ENCODE measurements around the gene LRRC75B.
"Not testable (repeated sequence)": the region's sequence is repeated elsewhere in the genome, so short reads cannot be mapped to it uniquely, and the experiment has no call there.

LRRC75B gene

GRCh38 chr22:24552503-24553286, 40.2 kb downstream of the LRRC75B start:
- DNase-seq = not testable (repeated sequence)

- DNase-seq = no peak
These were observed 41.9 kb downstream of the LRRC75B start for GRCh38 chr22:24550902-24551435.

- DNase-seq = peak; percentile 66
These were observed 42.6 kb downstream of the LRRC75B start for GRCh38 chr22:24550028-24550901.

GRCh38 chr22:24548812-24549211, 44.1 kb downstream of the LRRC75B start:
- DNase-seq = no peak

GRCh38 chr22:24543679-24544243, 49.1 kb downstream of the LRRC75B start:
- DNase-seq = no peak

GRCh38 chr22:24543185-24543601, 49.7 kb downstream of the LRRC75B start:
- DNase-seq = no peak

GRCh38 chr22:24542641-24543040, 50.2 kb downstream of the LRRC75B start:
- DNase-seq = no peak

- DNase-seq = no peak
These were observed 51.0 kb downstream of the LRRC75B start for GRCh38 chr22:24541681-24542515.

GRCh38 chr22:24540470-24540869, 52.4 kb downstream of the LRRC75B start:
- no peak for DNase-seq

- DNase-seq = no peak
These were observed 56.8 kb downstream of the LRRC75B start for GRCh38 chr22:24536089-24536488.

Data from inflammatory macrophage treated with lipopolysaccharide for 4 hours (primary cell).